ENCODE results near the gene MCOLN2.

The MCOLN2 gene

DNA sequence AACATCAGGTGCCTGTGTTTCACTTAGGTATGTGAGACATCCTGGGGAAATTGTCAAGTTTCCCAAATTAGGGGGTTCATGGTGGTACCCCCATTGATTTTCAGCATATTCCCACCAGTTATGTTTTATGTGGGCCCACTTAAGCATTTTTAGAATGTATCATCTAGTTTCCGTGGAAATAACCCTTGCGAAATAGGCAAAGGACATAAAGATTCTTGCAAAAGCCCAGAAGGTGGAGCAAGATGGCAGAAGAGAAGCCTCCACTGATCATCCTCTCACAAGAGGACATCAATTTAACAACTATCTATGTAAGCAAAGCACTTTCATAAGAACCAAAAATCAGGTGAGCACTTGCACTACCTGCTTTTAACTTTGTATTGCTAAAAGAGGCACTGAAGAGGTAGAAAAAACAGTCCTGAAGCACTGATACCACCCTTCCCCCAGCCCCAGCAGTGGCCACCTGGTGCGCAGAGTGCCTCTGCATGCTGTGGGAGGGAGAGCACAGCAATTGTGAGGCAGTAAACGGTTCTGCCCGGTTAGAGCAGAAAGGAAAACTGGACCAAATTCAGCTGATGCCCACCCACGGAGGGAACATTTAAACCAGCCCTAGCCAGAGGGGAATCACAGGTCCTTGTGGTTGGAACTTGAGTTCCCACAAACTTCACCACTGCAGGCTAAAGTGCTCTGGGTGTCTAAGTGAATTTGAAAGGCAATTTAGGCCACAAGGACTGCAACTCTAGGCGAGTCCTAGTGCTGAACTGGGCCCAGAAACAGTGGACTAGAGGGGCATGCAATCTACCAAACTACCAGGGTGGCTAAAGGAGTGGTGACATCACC, 23.2 kb downstream of the MCOLN2 start:
- WGBS (ENCODE audit: extremely low coverage, insufficient coverage, low lambda C conversion rate): no CpG with 5 or more reads among the region's 7 CpGs
- Histone ChIP-seq H4K8ac (ENCODE audit: low read depth, low read length) (no peak overlapping the region), H3K4me2 (ENCODE audit: low read length) (no peak overlapping the region), H3K27me3 (ENCODE audit: insufficient read depth, low read length, poor library complexity) (no peaks in the 10 kb centered on the region), H2BK5ac (ENCODE audit: low read length) (no peak overlapping the region), H3K4me3 (ENCODE audit: low read length) (no peak overlapping the region), H3K9ac (ENCODE audit: low read length) (no peak overlapping the region), H3K4me1 (ENCODE audit: control insufficient read depth, low read depth, low read length) (no peaks in the 10 kb centered on the region), H2AK5ac (ENCODE audit: low read length) (no peak overlapping the region), H3K56ac (ENCODE audit: low read length) (no peak overlapping the region), H4K5ac (ENCODE audit: low read length) (no peak overlapping the region), H2BK15ac (replicated peaks; ENCODE audit: low read depth) (no peak overlapping the region), H3K18ac (ENCODE audit: low read length) (no peak overlapping the region), H3K23ac (ENCODE audit: low read length) (no peak overlapping the region), H3K79me2 (ENCODE audit: control insufficient read depth, insufficient read depth, low read length) (no peaks in the 10 kb centered on the region), H3K79me1 (ENCODE audit: low read length) (no peaks in the 10 kb centered on the region), H3K27ac (ENCODE audit: low read depth, low read length) (no peak overlapping the region), H2BK120ac (ENCODE audit: low read depth, low read length) (no peak overlapping the region), H3K36me3 (ENCODE audit: control insufficient read depth, insufficient read depth, low read length) (no peaks in the 10 kb centered on the region), H3K4ac (ENCODE audit: low read depth, low read length) (no peak overlapping the region)
- DNase-seq: peak; percentile 23

DNA sequence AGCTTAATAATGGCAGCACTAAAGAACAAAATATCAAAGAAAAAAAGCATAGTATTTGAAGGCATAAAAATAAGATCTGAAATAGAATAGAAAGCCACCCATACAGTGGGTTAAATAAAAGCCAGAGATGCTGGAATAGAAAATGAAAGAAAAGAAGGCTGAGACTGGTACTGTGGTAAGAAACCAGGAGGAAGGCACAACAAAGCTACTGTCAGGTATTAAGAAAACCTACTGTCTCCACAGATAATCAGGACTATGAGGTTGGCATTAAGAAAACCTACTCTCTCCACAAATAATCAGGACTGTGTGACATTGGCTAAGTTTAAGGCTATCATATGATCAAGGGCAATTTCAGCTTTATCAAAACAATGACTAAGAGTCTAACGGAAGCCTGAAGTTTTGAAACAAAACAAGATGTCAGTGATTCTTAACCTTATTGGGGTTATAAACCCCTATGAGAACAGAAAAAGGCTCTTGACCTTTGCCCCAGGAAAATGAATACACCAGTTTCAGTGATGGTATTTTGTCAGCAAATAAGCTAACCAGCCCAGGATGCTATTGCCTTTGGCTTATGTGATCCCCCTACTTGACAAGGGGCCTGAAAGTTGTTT, 24.4 kb downstream of the MCOLN2 start:
- Histone ChIP-seq H3K4ac (ENCODE audit: low read depth, low read length) (no peak overlapping the region), H4K5ac (ENCODE audit: low read length) (no peak overlapping the region), H3K56ac (ENCODE audit: low read length) (no peak overlapping the region), H3K79me1 (ENCODE audit: low read length) (no peaks in the 10 kb centered on the region), H3K23ac (ENCODE audit: low read length) (no peak overlapping the region), H2BK120ac (ENCODE audit: low read depth, low read length) (no peak overlapping the region), H2AK5ac (ENCODE audit: low read length) (no peak overlapping the region), H3K4me3 (ENCODE audit: low read length) (no peak overlapping the region), H3K27ac (ENCODE audit: low read depth, low read length) (no peak overlapping the region), H3K79me2 (ENCODE audit: control insufficient read depth, insufficient read depth, low read length) (no peaks in the 10 kb centered on the region), H3K36me3 (ENCODE audit: control insufficient read depth, insufficient read depth, low read length) (no peaks in the 10 kb centered on the region), H2BK15ac (replicated peaks; ENCODE audit: low read depth) (no peak overlapping the region), H2BK5ac (ENCODE audit: low read length) (no peak overlapping the region), H4K8ac (ENCODE audit: low read depth, low read length) (no peak overlapping the region), H3K9ac (ENCODE audit: low read length) (no peak overlapping the region), H3K4me2 (ENCODE audit: low read length) (no peak overlapping the region), H3K27me3 (ENCODE audit: insufficient read depth, low read length, poor library complexity) (no peaks in the 10 kb centered on the region), H3K18ac (ENCODE audit: low read length) (no peak overlapping the region), H3K4me1 (ENCODE audit: control insufficient read depth, low read depth, low read length) (no peaks in the 10 kb centered on the region)
- DNase-seq: no peak
- WGBS (ENCODE audit: extremely low coverage, insufficient coverage, low lambda C conversion rate): no CpG with 5 or more reads among the region's 1 CpG

DNA sequence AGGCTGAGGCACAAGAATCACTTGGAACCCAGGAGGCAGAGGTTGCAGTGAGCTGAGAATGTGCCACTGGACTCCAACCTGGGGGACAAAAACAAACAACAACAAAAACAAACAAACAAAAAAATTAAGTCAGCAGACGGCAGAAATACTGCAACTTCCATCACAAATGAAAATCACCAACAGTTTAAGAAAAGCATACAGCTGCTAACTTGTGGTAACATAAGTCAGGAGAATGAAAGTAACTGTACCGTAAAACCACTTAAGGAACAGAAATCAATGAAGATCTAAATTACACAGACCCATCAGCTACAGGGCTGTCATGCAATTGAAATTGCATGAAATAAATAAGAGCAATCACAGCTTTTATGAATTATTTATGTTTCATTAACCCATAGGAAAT, 25.0 kb downstream of the MCOLN2 start:
- Histone ChIP-seq H3K9ac (ENCODE audit: low read length) (no peak overlapping the region), H3K27ac (ENCODE audit: low read depth, low read length) (no peak overlapping the region), H4K5ac (ENCODE audit: low read length) (no peak overlapping the region), H3K36me3 (ENCODE audit: control insufficient read depth, insufficient read depth, low read length) (no peaks in the 10 kb centered on the region), H3K56ac (ENCODE audit: low read length) (no peak overlapping the region), H2BK120ac (ENCODE audit: low read depth, low read length) (no peak overlapping the region), H3K4me3 (ENCODE audit: low read length) (no peak overlapping the region), H2AK5ac (ENCODE audit: low read length) (no peak overlapping the region), H3K4me1 (ENCODE audit: control insufficient read depth, low read depth, low read length) (no peaks in the 10 kb centered on the region), H3K23ac (ENCODE audit: low read length) (no peak overlapping the region), H4K8ac (ENCODE audit: low read depth, low read length) (no peak overlapping the region), H3K79me2 (ENCODE audit: control insufficient read depth, insufficient read depth, low read length) (no peaks in the 10 kb centered on the region), H3K79me1 (ENCODE audit: low read length) (no peaks in the 10 kb centered on the region), H2BK5ac (ENCODE audit: low read length) (no peak overlapping the region), H2BK15ac (replicated peaks; ENCODE audit: low read depth) (no peak overlapping the region), H3K27me3 (ENCODE audit: insufficient read depth, low read length, poor library complexity) (no peaks in the 10 kb centered on the region), H3K18ac (ENCODE audit: low read length) (no peak overlapping the region), H3K4me2 (ENCODE audit: low read length) (no peak overlapping the region), H3K4ac (ENCODE audit: low read depth, low read length) (no peak overlapping the region)
- no peak for DNase-seq
- WGBS (ENCODE audit: extremely low coverage, insufficient coverage, low lambda C conversion rate): no CpG with 5 or more reads among the region's 2 CpGs

DNA sequence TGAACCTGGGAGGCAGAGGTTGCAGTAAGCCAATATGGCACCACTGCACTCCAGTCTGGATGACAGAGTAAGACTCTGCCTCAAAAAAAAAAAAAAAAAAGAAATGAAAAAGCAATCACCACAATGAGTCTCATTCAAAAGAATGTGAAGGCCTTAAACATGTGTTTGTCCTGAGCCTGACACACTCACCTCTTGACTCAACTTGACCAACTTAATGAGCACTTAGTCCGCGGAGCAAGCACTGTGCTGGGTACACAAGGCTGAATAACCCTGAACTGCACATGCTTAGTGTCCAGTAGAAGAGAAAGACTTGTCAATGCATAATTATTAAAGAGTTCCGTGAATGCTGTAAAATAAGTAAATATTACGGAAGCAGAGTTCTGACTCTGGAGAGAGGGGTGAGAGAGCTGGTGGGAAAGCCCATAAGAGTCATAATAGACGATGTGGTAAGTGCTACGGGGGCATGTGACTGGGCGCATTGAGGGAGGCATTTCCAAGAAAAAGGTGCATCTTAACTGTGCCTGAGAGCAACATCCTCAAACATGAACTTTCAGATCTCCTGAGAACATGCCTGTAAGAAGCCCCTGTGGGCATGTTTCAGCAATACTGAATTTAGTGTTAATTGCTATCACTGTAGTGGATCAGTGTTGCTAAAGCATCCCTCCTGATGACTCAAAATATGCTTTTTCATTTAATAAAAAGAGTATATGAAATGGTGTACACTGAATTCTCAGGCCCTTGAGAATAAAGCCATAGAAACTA, 27.2 kb downstream of the MCOLN2 start:
- Histone ChIP-seq H3K79me2 (ENCODE audit: control insufficient read depth, insufficient read depth, low read length) (no peaks in the 10 kb centered on the region), H3K4ac (ENCODE audit: low read depth, low read length) (no peak overlapping the region)
- no CpG with 5 or more reads among the region's 7 CpGs for WGBS (ENCODE audit: extremely low coverage, insufficient coverage, low lambda C conversion rate)

DNA sequence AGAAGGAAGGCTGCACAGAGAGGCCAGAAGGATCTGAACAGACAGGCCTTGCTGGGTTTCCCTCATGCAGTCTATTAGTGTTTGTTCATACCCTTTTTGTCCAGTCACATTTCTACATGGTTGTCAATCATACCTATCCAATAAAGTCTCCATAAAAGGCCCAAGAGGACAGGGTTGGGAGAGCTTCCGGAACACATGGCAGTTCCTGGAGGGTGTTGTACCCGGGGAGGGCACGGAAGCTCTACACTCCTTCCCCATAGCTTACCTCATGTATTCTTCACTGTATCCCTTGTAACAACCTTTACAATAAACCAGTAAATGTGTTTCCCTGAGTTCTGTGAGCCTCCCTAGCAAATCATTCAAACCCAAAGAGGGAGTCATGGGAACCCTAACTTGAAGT, 28.0 kb downstream of the MCOLN2 start:
- Histone ChIP-seq H3K4me2 (ENCODE audit: low read length) (no peak overlapping the region), H3K27me3 (ENCODE audit: insufficient read depth, low read length, poor library complexity) (no peaks in the 10 kb centered on the region), H3K18ac (ENCODE audit: low read length) (no peak overlapping the region), H3K4me1 (ENCODE audit: control insufficient read depth, low read depth, low read length) (no peaks in the 10 kb centered on the region), H3K36me3 (ENCODE audit: control insufficient read depth, insufficient read depth, low read length) (no peaks in the 10 kb centered on the region), H3K79me1 (ENCODE audit: low read length) (no peaks in the 10 kb centered on the region), H2BK120ac (ENCODE audit: low read depth, low read length) (no peak overlapping the region), H3K9ac (ENCODE audit: low read length) (no peak overlapping the region), H4K8ac (ENCODE audit: low read depth, low read length) (no peak overlapping the region), H3K27ac (ENCODE audit: low read depth, low read length) (no peak overlapping the region), H4K5ac (ENCODE audit: low read length) (no peak overlapping the region), H3K56ac (ENCODE audit: low read length) (no peak overlapping the region), H3K79me2 (ENCODE audit: control insufficient read depth, insufficient read depth, low read length) (no peaks in the 10 kb centered on the region), H3K4me3 (ENCODE audit: low read length) (no peak overlapping the region), H3K23ac (ENCODE audit: low read length) (no peak overlapping the region), H3K4ac (ENCODE audit: low read depth, low read length) (no peak overlapping the region), H2BK5ac (ENCODE audit: low read length) (no peak overlapping the region), H2AK5ac (ENCODE audit: low read length) (no peak overlapping the region), H2BK15ac (replicated peaks; ENCODE audit: low read depth) (no peak overlapping the region)
- no CpG with 5 or more reads among the region's 3 CpGs for WGBS (ENCODE audit: extremely low coverage, insufficient coverage, low lambda C conversion rate)
- no peak for DNase-seq

More for the DNA sequence above, 27.2 kb downstream of the MCOLN2 start:
- no peak for DNase-seq
- H3K18ac ChIP-seq (ENCODE audit: low read length): no peak overlapping the region
- H2AK5ac ChIP-seq (ENCODE audit: low read length): no peak overlapping the region
- no peak overlapping the region for H4K8ac ChIP-seq (ENCODE audit: low read depth, low read length)
- H3K36me3 ChIP-seq (ENCODE audit: control insufficient read depth, insufficient read depth, low read length): no peaks in the 10 kb centered on the region
- no peak overlapping the region for H2BK5ac ChIP-seq (ENCODE audit: low read length)
- H2BK15ac ChIP-seq (replicated peaks; ENCODE audit: low read depth): no peak overlapping the region
- no peak overlapping the region for H3K9ac ChIP-seq (ENCODE audit: low read length)
- no peaks in the 10 kb centered on the region for H3K79me1 ChIP-seq (ENCODE audit: low read length)
- H3K27me3 ChIP-seq (ENCODE audit: insufficient read depth, low read length, poor library complexity): no peaks in the 10 kb centered on the region
- H3K56ac ChIP-seq (ENCODE audit: low read length): no peak overlapping the region
- H3K4me2 ChIP-seq (ENCODE audit: low read length): no peak overlapping the region
- no peak overlapping the region for H3K23ac ChIP-seq (ENCODE audit: low read length)
- H2BK120ac ChIP-seq (ENCODE audit: low read depth, low read length): no peak overlapping the region
- H3K4me1 ChIP-seq (ENCODE audit: control insufficient read depth, low read depth, low read length): no peaks in the 10 kb centered on the region
- no peak overlapping the region for H3K27ac ChIP-seq (ENCODE audit: low read depth, low read length)
- H3K4me3 ChIP-seq (ENCODE audit: low read length): no peak overlapping the region
- no peak overlapping the region for H4K5ac ChIP-seq (ENCODE audit: low read length)

All from mesendoderm (in vitro differentiated cells).